NCI-H524 treated with DMSO at 0.1 percent for 48 hours (cell line): ENCODE measurements around the gene CHD3.

Source experiments
- DNase-seq: peaks from one replicate; lab custom pipeline; 2025; lab: John Stamatoyannopoulos, UW

The CHD3 gene

GRCh38 chr17:7888184-7888920 is at the start of gene CHD3:
CHD3 (plus strand) TSS chr17:7888789; CDS start chr17:7889001, 212 bp downstream.
- no peak for DNase-seq

- DNase-seq, result no peak
Observed at GRCh38 chr17:7839190-7839875, 49.3 kb upstream of the CHD3 start.

GRCh38 chr17:7839876-7840261 is 48.7 kb upstream of the CHD3 start:
- no peak for DNase-seq

GRCh38 chr17:7840441-7840840 is 48.1 kb upstream of the CHD3 start:
- DNase-seq, result no peak

- DNase-seq, result no peak
Observed at GRCh38 chr17:7840875-7841274, 47.7 kb upstream of the CHD3 start.

GRCh38 chr17:7841396-7841914 is 47.1 kb upstream of the CHD3 start:
- no peak for DNase-seq

- no peak for DNase-seq
Observed at GRCh38 chr17:7841915-7842379, 46.6 kb upstream of the CHD3 start.

- no peak for DNase-seq
Observed at GRCh38 chr17:7842380-7843256, 46.0 kb upstream of the CHD3 start.

- DNase-seq, result no peak
Observed at GRCh38 chr17:7843257-7843535, 45.4 kb upstream of the CHD3 start.

GRCh38 chr17:7843536-7844291 is 44.9 kb upstream of the CHD3 start:
- no peak for DNase-seq

GRCh38 chr17:7844292-7845154 is 44.1 kb upstream of the CHD3 start:
- no peak for DNase-seq

GRCh38 chr17:7845359-7846062 is 43.1 kb upstream of the CHD3 start:
- DNase-seq, result no peak

- no peak for DNase-seq
Observed at GRCh38 chr17:7846063-7846735, 42.4 kb upstream of the CHD3 start.

GRCh38 chr17:7846765-7847661 is 41.6 kb upstream of the CHD3 start:
- DNase-seq, result no peak

GRCh38 chr17:7848131-7848579 is 40.4 kb upstream of the CHD3 start:
- DNase-seq, result no peak

- DNase-seq, result no peak
Observed at GRCh38 chr17:7848739-7849129, 39.9 kb upstream of the CHD3 start.

GRCh38 chr17:7849130-7849750 is 39.3 kb upstream of the CHD3 start:
- DNase-seq, result no peak
